ENCODE results near the gene CTDSPL. TPM values are rescaled to one million over a fixed set of nuclear protein-coding genes. Genes with fewer than 3 reads are reported as not detected.

The CTDSPL gene
- total RNA-seq, 1 experiment from 2014 or later, result 34.4 TPM

GRCh38 chr3:37984596-37984995, 122.9 kb downstream of the CTDSPL start:
- no peaks in the 10 kb centered on the region for H3K36me3 ChIP-seq (ENCODE audit: control insufficient read depth in 1 of 2, insufficient read depth in 2 of 2, low read length in 2 of 2)
- TF ChIP-seq CBX3 (IDR thresholded peaks at IDR 0.05; ENCODE audit: low read depth) (no peak), SIN3A (IDR thresholded peaks at IDR 0.05; ENCODE audit: low read depth) (no peak), EZH2phosphoT487 (IDR thresholded peaks at IDR 0.05; ENCODE audit: borderline replicate concordance) (no peak), ZFX (IDR thresholded peaks at IDR 0.05) (no peak), ATF3 (IDR thresholded peaks at IDR 0.05) (no peak), YY1 (IDR thresholded peaks at IDR 0.05; ENCODE audit: extremely low read depth, insufficient replicate concordance, low read depth, low read length) (no peak), EGR1 (IDR thresholded peaks at IDR 0.05; ENCODE audit: low read depth) (no peak), EZH2 (IDR thresholded peaks at IDR 0.05) (no peak), TCF7L2 (IDR thresholded peaks at IDR 0.05; ENCODE audit: borderline replicate concordance, extremely low read depth, insufficient read depth, insufficient read length) (no peak), RAD21 (IDR thresholded peaks at IDR 0.05; ENCODE audit: low read depth) (no peak), CEBPB (IDR thresholded peaks at IDR 0.05; ENCODE audit: low read depth) (no peak)
- H4K20me1 ChIP-seq (ENCODE audit: insufficient read depth), result no peaks in the 10 kb centered on the region
- H3K4me2 ChIP-seq (ENCODE audit: low read length), result no peak overlapping the region
- no TSS peak for BruUV-seq (replicated peaks)
- DNase-seq (ENCODE audit: low read depth, low spot score) (no peak), ATAC-seq (no peak)
- H2AFZ ChIP-seq (ENCODE audit: low read depth, low read length, poor library complexity, severe bottlenecking), result no peak overlapping the region
- H3K79me2 ChIP-seq (ENCODE audit: insufficient read depth, low read length), result no peaks in the 10 kb centered on the region
- no peak overlapping the region for H3K27ac ChIP-seq (ENCODE audit: low read depth, low read length)
- H3K9me2 ChIP-seq (ENCODE audit: insufficient read depth), result no peaks in the 10 kb centered on the region
- no peaks in the 10 kb centered on the region for H3K27me3 ChIP-seq (ENCODE audit: insufficient read depth, low read length)
- ChIA-PET RAD21 (ENCODE audit: low non-redundant PET in 1 of 2, low total read pairs in 2 of 2, uncharacterized antibody in 2 of 2, unreplicated experiment in 2 of 2) (no interaction called here), POLR2A (no interaction called here), CTCF (interaction anchor here (0.7 kb wide), 1 partner anchor 10 kb away, joined by 4 read pairs; no protein-coding TSS in a partner anchor)
- intact Hi-C loops (cut with micrococcal nuclease), result loop anchor here (5.0 kb wide), 1 partner anchor 678 kb away; no protein-coding TSS in a partner anchor
- H3K4me1 ChIP-seq (ENCODE audit: control insufficient read depth in 1 of 2, insufficient read depth in 2 of 2, low read length in 2 of 2), result peaks cover 7 to 11% of the 10 kb centered on the region in 2 experiments; a peak in 2 of 4 replicates
- H3K9ac ChIP-seq (ENCODE audit: low read length), result no peak overlapping the region
- H3K9me3 ChIP-seq (ENCODE audit: control insufficient read depth in 1 of 2, insufficient read depth in 1 of 2, low read depth in 1 of 2, low read length in 2 of 2), result no peaks in the 10 kb centered on the region
- H3K4me3 ChIP-seq (replicated peaks in 1 of 2; ENCODE audit: low read depth in 1 of 2, low read length in 2 of 2), result no peak overlapping the region

Data from HCT116 (cell line).